Measurements from ENCODE around the gene PRKRA.

DNA sequence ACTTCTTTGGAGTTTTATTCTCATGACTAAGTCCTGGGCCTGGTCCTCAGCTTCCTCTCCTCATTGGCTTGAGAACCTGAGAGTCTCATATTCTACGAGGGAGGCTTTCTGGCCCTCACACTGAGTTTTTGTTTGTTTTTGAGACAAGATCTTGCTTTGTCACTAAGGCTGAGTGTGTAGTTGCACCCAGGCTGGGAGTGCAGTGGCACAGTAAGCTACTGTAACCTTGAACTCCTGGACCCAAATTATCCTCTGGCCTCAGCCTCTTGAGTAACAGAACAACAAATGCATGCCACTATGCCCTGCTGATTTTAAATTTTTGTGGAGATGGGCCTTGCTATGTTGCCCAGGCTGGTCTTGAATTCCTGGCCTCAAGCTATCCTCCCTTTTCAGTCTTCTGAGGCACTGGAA lies 22.6 kb downstream of the PRKRA start:
- TF ChIP-seq, protein P1, sequence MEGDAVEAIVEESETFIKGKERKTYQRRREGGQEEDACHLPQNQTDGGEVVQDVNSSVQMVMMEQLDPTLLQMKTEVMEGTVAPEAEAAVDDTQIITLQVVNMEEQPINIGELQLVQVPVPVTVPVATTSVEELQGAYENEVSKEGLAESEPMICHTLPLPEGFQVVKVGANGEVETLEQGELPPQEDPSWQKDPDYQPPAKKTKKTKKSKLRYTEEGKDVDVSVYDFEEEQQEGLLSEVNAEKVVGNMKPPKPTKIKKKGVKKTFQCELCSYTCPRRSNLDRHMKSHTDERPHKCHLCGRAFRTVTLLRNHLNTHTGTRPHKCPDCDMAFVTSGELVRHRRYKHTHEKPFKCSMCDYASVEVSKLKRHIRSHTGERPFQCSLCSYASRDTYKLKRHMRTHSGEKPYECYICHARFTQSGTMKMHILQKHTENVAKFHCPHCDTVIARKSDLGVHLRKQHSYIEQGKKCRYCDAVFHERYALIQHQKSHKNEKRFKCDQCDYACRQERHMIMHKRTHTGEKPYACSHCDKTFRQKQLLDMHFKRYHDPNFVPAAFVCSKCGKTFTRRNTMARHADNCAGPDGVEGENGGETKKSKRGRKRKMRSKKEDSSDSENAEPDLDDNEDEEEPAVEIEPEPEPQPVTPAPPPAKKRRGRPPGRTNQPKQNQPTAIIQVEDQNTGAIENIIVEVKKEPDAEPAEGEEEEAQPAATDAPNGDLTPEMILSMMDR (IDR thresholded peaks at IDR 0.05; ENCODE audit: low read depth, low read length, poor library complexity, severe bottlenecking), result no peak
- no peak for TF ChIP-seq EZH2phosphoT487 (IDR thresholded peaks at IDR 0.05; ENCODE audit: borderline replicate concordance, low read length)
